Measurements from ENCODE around the gene HSPD1. TPM values are rescaled to one million over a fixed set of nuclear protein-coding genes. Genes with fewer than 3 reads are reported as not detected.

The HSPD1 gene
- total and polyA plus RNA-seq, 4 donors: 185 to 490 (median 287) TPM

GRCh38 chr2:197446844-197447243 is 52.8 kb downstream of the HSPD1 start (continued):
- TF ChIP-seq FOXA1 (IDR thresholded peaks at IDR 0.05): no peak
- TF ChIP-seq SP1 (IDR thresholded peaks at IDR 0.05): no peak
- TF ChIP-seq EGR1 (IDR thresholded peaks at IDR 0.05; ENCODE audit: low read depth in 2 of 2): no peak
- no peak for TF ChIP-seq GABPA (IDR thresholded peaks at IDR 0.05 in 1 of 2, conservative IDR thresholded peaks at IDR 0.05 in 1 of 2)
- TF ChIP-seq RAD21 (IDR thresholded peaks at IDR 0.05): no peak
- no peak for TF ChIP-seq FOXA2 (IDR thresholded peaks at IDR 0.05)

- TF ChIP-seq REST (IDR thresholded peaks at IDR 0.05) (no peak), ATF3 (IDR thresholded peaks at IDR 0.05) (no peak), EGR1 (IDR thresholded peaks at IDR 0.05; ENCODE audit: low read depth in 2 of 2) (no peak), YY1 (IDR thresholded peaks at IDR 0.05) (no peak), JUND (IDR thresholded peaks at IDR 0.05) (no peak)
- no peak overlapping the region for H3K9ac ChIP-seq (ENCODE audit: low read depth in 1 of 2, low read length in 2 of 2)
- no peaks in the 10 kb centered on the region for H3K9me3 ChIP-seq (ENCODE audit: control insufficient read depth in 4 of 4, low read length in 3 of 4)
- H3K4me3 ChIP-seq (ENCODE audit: low read depth in 1 of 3, low read length in 3 of 3): no peak overlapping the region
- 84% methylated on average over 1 of the region's 1 CpG for WGBS
- peaks cover 0 to 2% (median 0%) of the 10 kb centered on the region in 4 donors for H3K4me1 ChIP-seq (ENCODE audit: control insufficient read depth in 4 of 4, insufficient read depth in 4 of 4, low read length in 3 of 4)
- no peak for DNase-seq (ENCODE audit: low spot score)
- H3K27me3 ChIP-seq (ENCODE audit: control insufficient read depth in 4 of 4, insufficient read depth in 4 of 4, low read length in 3 of 4): no peaks in the 10 kb centered on the region
- H3K36me3 ChIP-seq (ENCODE audit: control insufficient read depth in 4 of 4, insufficient read depth in 3 of 4, low read depth in 1 of 4, low read length in 3 of 4): no peaks in the 10 kb centered on the region
- no peak overlapping the region for H3K27ac ChIP-seq (ENCODE audit: low read depth in 1 of 2, low read length in 2 of 2)
These were observed 53.9 kb downstream of the HSPD1 start for GRCh38 chr2:197445746-197446145.

- Histone ChIP-seq H3K27ac (ENCODE audit: low read depth in 1 of 2, low read length in 2 of 2) (no peak overlapping the region), H3K9ac (ENCODE audit: low read depth in 1 of 2, low read length in 2 of 2) (no peak overlapping the region), H3K4me3 (ENCODE audit: low read depth in 1 of 3, low read length in 3 of 3) (no peak overlapping the region), H3K36me3 (ENCODE audit: control insufficient read depth in 4 of 4, insufficient read depth in 3 of 4, low read depth in 1 of 4, low read length in 3 of 4) (no peaks in the 10 kb centered on the region), H3K4me1 (ENCODE audit: control insufficient read depth in 4 of 4, insufficient read depth in 4 of 4, low read length in 3 of 4) (peaks cover 0 to 2% (median 0%) of the 10 kb centered on the region in 4 donors), H3K9me3 (ENCODE audit: control insufficient read depth in 4 of 4, low read length in 3 of 4) (no peaks in the 10 kb centered on the region), H3K27me3 (ENCODE audit: control insufficient read depth in 4 of 4, insufficient read depth in 4 of 4, low read length in 3 of 4) (no peaks in the 10 kb centered on the region)
- DNase-seq (ENCODE audit: low spot score): no peak
- WGBS: 73% methylated on average over 5 of the region's 5 CpGs
- TF ChIP-seq HNF4G (IDR thresholded peaks at IDR 0.05): no peak
- no peak for TF ChIP-seq REST (IDR thresholded peaks at IDR 0.05)
- TF ChIP-seq SP1 (IDR thresholded peaks at IDR 0.05): no peak
- TF ChIP-seq MAX (IDR thresholded peaks at IDR 0.05): peak; percentile 11
These were observed 56.8 kb downstream of the HSPD1 start for GRCh38 chr2:197442857-197443256.
